Activated T-helper 2 cell treated with anti-CD3 and anti-CD28 coated beads, Interferon-gamma antibody, Interleukin-2, Interleukin-4, amounts not matched to agents 10 μg/mL and 5 μg/mL and 100 μg/mL, durations not matched to agents 14 hours and 24 hours and 36 hours (primary cell): ENCODE measurements around the gene LTA4H. TPM values are rescaled to one million over a fixed set of nuclear protein-coding genes. Genes with fewer than 3 reads are reported as not detected.

Experiments used
- DNase-seq: peaks from one replicate; pipeline ENCODE4 v3.0.0; 2021; ENCODE audit warnings: low spot score
- H3K27ac Mint-ChIP-seq: one replicate; pipeline ENCODE4 v1.8.0; 2021; ENCODE audit warnings: mixed read lengths
- H3K27me3 Mint-ChIP-seq: one replicate; pipeline ENCODE4 v1.8.0; 2021; ENCODE audit warnings: low read depth, mixed read lengths
- H3K36me3 Mint-ChIP-seq: one replicate; pipeline ENCODE4 v1.8.0; 2021; ENCODE audit warnings: low read depth, mixed read lengths
- H3K4me1 Mint-ChIP-seq: one replicate; pipeline ENCODE4 v1.8.0; 2021; ENCODE audit warnings: low read depth, mixed read lengths
- H3K4me3 Mint-ChIP-seq: one replicate; pipeline ENCODE4 v1.8.0; 2021; ENCODE audit warnings: low read depth, mild to moderate bottlenecking, moderate library complexity, mixed read lengths
- H3K9me3 Mint-ChIP-seq: one replicate; pipeline ENCODE4 v1.8.0; 2021; ENCODE audit warnings: mixed read lengths
- intact Hi-C: fragments of 100-400 bp; cut with micrococcal nuclease; formaldehyde crosslinking; loops from one replicate; pipeline ENCODE4 v1.15.1; 2023
- total RNA-seq: library from RNA; stranded (reverse); gene quantifications from 2 replicates; pipeline ENCODE4 v1.2.3, GENCODE V29; 2022

Gene LTA4H
- total RNA-seq, 1 donor from 2014 or later, result 65.2 TPM

DNA sequence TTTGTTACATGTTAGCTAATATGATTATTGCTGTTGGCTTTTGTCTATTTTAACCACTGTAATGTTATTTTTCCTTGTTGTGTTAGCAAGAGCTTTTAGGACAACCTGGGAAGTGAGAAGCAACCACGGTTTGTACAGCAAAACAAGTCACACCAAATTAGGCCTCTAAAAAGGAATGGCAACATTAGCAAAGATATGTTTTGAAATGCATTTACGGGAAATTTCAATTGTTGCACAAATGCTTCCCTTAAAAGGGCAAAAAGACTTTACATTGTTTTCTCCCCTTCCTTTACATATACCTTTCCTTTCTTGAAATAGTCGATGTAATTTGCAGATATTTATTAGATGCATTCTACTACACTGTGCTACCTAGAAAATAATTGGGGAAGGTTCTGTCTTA is 4.1 kb upstream of the LTA4H start:
- H3K27me3 Mint-ChIP-seq, result no peaks in the 10 kb centered on the region
- no peaks in the 10 kb centered on the region for H3K36me3 Mint-ChIP-seq
- no peak overlapping the region for H3K4me3 Mint-ChIP-seq
- no peak overlapping the region for H3K27ac Mint-ChIP-seq
- DNase-seq, result no peak
- no peaks in the 10 kb centered on the region for H3K9me3 Mint-ChIP-seq
- peaks cover 13% of the 10 kb centered on the region for H3K4me1 Mint-ChIP-seq
- intact Hi-C loops, result loop anchor here (5.0 kb wide), 2 partner anchors 363 to 408 kb away; partner anchors contain the start of gene CDK17

DNA sequence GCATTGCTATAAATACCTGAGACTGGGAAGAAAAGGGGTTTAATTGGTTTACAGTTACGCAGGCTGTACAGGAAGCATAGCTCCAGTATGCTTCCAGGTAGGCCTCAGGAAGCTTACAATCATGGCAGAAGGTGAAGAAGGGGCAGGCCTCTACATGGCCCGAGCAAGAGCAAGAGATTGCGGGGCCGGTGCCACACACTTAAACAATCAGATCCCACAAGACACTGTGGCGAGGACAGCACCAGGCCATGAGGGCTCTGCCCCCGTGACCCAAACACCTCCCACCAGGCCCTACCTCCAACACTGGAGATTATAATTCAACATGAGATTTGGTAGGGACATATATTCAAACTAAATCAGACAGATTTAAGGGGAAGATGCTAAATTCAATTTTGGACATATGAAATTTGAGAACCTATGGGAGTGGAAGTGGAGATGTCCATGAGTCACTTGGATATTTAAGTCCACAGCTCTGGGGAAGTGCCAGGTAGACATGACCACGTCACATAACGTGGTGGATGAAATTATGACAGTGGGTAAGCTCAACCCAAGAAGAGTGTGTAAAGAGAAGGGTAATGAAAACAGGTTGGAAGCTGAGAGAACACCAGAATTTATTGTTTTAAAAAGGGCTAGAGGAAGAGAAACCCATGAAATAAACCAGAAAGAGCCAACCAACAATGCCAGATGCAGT is 1.5 kb upstream of the LTA4H start:
- Mint-ChIP-seq H3K27ac (no peak overlapping the region), H3K4me3 (no peak overlapping the region), H3K4me1 (peaks cover 13% of the 10 kb centered on the region), H3K27me3 (no peaks in the 10 kb centered on the region), H3K36me3 (peaks cover 3% of the 10 kb centered on the region), H3K9me3 (no peaks in the 10 kb centered on the region)
- no peak for DNase-seq
- intact Hi-C loops, result loop anchor here (5.0 kb wide), 2 partner anchors 365 to 410 kb away; partner anchors contain the start of gene CDK17

DNA sequence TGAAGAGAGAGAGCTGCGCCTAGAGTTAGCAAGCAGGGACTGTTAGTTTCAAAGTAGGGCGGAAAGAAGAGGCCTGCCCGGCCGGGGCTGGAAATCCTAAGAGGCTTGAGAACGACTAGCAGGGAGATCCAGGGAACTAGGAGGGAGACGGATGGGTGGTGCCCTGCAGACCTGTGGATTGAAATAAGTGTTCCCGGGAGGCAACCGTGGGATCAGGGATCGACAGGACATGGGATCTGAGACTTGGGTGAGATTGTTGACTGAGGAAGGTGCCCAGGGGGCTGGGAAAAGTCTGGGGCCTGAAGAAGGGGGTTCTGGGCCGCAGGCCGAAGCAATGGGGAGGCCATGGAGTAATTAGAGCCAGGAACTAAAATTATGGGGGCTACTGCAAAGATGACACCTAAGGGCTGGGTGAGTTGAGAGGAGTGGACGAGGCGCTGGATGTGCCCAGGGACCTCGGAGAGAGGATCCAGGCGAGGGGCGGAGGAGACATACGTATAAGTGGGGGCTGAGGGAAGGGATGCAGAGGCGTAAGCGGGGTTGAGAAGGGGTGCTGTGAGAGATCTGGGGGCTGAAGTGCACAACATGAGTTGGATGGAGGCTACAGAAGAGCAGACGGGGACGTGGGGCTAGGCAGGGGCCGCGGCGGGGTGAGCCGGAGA is 635 bp downstream of the LTA4H start:
- no peak overlapping the region for H3K4me3 Mint-ChIP-seq
- H3K36me3 Mint-ChIP-seq, result peaks cover 3% of the 10 kb centered on the region
- no peaks in the 10 kb centered on the region for H3K9me3 Mint-ChIP-seq
- H3K27me3 Mint-ChIP-seq, result no peaks in the 10 kb centered on the region
- H3K27ac Mint-ChIP-seq, result no peak overlapping the region
- intact Hi-C loops, result loop anchor here (1.0 to 5.0 kb wide), 6 partner anchors 36 to 482 kb away; partner anchors contain the start of genes AMDHD1, CDK17 and SNRPF
- DNase-seq, result no peak
- H3K4me1 Mint-ChIP-seq, result peaks cover 14% of the 10 kb centered on the region

DNA sequence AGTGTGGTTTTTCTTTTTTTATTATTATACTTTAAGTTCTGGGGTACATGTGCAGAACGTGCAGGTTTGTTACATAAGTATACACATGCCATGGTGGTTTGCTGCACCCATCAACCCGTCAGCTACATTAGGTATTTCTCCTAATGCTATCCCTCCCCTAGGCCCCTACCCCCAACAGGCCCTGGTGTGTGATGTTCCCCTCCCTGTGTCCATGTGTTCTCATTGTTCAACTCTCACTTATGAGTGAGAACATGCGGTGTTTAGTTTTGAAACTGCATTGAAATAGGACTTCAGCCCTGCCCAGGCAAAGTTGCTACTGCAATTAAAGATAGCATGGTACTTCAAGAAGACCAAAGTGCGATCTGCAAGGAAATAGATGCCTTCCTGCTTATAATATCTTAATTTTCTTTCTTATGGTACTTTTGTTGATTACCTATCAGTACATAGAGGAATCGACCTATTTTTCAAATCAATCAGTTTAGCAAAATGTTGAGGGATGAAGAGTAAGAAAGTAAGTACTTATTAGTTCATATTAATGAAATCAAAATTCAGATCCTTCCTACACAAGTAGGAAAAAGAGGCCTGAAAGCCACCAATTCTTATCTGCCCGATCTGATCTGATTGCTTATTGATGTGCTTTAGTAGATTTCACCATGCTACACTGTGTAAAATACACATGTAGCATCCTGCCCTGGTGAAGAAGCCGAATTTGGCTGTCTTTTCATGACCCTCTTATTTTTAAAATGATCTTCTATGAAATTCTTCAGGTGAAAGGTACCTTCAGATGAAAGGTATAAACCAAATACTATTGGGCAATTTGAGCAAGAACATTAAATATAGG is 1.6 kb downstream of the LTA4H start:
- Mint-ChIP-seq H3K27me3 (no peaks in the 10 kb centered on the region), H3K9me3 (no peaks in the 10 kb centered on the region), H3K4me1 (peaks cover 16% of the 10 kb centered on the region), H3K4me3 (no peak overlapping the region), H3K27ac (no peak overlapping the region), H3K36me3 (peaks cover 3% of the 10 kb centered on the region)
- intact Hi-C loops, result loop anchor here (2.0 kb wide), 1 partner anchor 35 kb away; no protein-coding TSS in a partner anchor
- DNase-seq, result no peak

DNA sequence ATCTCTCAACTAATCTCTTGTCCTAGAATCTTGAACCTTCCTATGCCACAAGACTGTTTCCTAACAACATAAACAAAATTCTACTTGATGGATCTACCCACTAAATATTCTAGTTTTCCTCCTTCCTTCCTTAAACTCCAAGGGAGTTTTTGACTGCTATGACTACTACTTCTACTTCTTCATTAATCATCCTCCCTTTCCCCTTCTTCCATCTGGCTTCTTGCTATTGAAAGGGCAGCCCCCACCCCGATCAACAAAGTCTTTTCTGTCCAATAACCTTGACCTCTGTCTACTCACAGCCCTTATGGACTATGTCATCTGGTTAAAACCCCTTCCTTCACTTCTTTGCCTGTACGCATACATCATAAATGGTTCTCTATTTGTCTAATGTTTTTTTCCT is 5.6 kb downstream of the LTA4H start:
- intact Hi-C loops, result no loop called here
- no peaks in the 10 kb centered on the region for H3K9me3 Mint-ChIP-seq
- H3K4me3 Mint-ChIP-seq, result no peak overlapping the region
- H3K27me3 Mint-ChIP-seq, result no peaks in the 10 kb centered on the region
- H3K27ac Mint-ChIP-seq, result no peak overlapping the region
- DNase-seq, result no peak
- peaks cover 16% of the 10 kb centered on the region for H3K36me3 Mint-ChIP-seq
- H3K4me1 Mint-ChIP-seq, result peaks cover 16% of the 10 kb centered on the region

DNA sequence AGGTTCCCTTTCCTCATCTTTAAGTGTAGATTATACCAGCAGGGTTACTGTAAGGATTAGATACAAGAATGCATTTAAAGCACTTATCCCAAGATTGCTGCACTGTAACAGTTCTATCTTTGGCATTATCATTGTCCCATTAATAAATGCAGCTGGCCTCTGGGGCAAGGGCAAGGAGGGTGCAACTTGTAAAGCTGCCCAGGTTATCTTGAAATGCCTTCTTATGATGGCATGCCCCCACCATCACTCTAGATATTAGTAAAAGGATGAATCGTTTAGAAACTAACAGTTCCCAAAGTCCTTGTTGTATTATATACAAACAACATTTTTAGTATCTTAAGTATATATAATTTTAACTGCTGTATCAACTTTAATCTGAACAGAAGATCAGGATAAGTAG is 6.8 kb downstream of the LTA4H start:
- DNase-seq, result no peak

DNA sequence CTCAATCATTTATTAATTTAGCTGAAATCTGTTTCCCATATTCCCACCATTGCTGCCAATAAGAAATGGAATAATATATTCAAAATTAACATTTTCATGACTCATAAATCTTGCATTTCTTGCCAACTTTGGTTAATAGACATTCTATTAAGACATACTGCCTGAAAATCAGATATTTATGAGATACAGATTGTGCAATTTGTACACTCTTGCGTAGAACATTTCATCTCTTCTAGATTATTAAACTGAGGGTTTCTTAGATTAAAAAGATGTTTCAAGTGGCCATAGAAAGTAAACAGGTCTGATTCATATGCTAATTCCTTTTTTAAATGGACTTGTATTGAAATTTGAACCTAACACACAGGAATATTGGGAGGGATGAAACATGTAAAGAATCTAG is 9.1 kb downstream of the LTA4H start:
- Mint-ChIP-seq H3K27me3 (no peaks in the 10 kb centered on the region), H3K36me3 (peaks cover 29% of the 10 kb centered on the region), H3K27ac (no peak overlapping the region), H3K4me3 (no peak overlapping the region), H3K9me3 (no peaks in the 10 kb centered on the region), H3K4me1 (peaks cover 11% of the 10 kb centered on the region)
- no peak for DNase-seq
- intact Hi-C loops, result no loop called here

More for the DNA sequence above, 6.8 kb downstream of the LTA4H start:
- intact Hi-C loops, result no loop called here
- Mint-ChIP-seq H3K9me3 (no peaks in the 10 kb centered on the region), H3K4me1 (peaks cover 13% of the 10 kb centered on the region), H3K4me3 (no peak overlapping the region), H3K36me3 (peaks cover 20% of the 10 kb centered on the region), H3K27me3 (no peaks in the 10 kb centered on the region), H3K27ac (no peak overlapping the region)

DNA sequence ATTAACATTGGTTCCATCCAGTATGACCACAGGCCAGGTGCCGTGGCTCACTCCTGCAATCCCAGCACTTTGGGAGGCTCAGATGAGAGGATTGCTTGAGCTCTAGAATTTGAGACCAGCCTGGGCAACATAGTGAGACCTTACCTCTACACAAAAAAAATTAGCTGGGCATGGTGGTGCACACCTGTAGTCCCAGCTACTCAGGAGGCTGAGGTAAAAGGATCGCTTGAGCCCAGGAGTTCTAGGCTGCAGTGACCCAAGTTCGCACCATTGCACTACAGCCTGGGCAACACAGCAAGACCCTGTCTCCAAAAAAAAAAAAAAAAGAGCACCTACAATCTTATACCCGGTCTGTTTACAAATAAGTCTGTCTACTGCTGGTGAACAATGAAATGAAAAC is 9.9 kb downstream of the LTA4H start:
- peaks cover 33% of the 10 kb centered on the region for H3K36me3 Mint-ChIP-seq
- H3K9me3 Mint-ChIP-seq, result no peaks in the 10 kb centered on the region
- no peaks in the 10 kb centered on the region for H3K27me3 Mint-ChIP-seq
- no peak for DNase-seq
- intact Hi-C loops, result no loop called here
- peaks cover 11% of the 10 kb centered on the region for H3K4me1 Mint-ChIP-seq
- no peak overlapping the region for H3K4me3 Mint-ChIP-seq
- H3K27ac Mint-ChIP-seq, result no peak overlapping the region

DNA sequence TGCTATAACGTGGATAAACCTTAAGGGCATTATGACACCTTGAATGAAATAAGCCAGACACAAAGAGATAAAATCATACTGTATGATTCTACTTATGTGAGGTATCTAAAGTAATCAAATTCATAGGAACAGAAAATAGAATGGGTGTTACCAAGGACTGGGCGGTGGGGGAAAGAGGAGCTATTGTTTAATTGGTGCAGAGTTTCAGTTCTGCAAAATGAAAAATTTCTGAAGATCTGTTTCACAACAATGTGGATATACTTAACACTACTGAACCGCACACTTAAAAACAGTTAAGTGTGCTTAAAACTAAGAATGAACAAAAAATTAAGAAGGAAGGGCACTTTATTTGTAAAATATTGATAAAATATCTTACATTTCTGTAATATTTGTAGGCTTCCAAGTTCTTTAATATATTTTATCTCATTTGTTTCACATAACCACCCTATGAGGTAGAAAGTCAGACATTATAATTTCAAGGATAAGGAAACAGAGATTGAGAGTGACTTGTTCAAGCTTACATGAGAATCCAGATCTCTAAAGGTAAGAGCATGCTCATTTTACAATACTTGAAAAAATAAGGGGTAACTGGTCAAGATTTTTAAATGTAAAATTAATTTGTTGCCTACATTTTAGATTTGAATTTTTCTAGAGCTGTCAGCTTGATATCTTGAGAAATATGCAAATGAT is 14.9 kb downstream of the LTA4H start:
- no peak overlapping the region for H3K4me3 Mint-ChIP-seq
- H3K9me3 Mint-ChIP-seq, result no peaks in the 10 kb centered on the region
- no peaks in the 10 kb centered on the region for H3K27me3 Mint-ChIP-seq
- H3K36me3 Mint-ChIP-seq, result peaks cover 47% of the 10 kb centered on the region
- H3K27ac Mint-ChIP-seq, result no peak overlapping the region
- H3K4me1 Mint-ChIP-seq, result peaks cover 2% of the 10 kb centered on the region
- DNase-seq, result no peak
- intact Hi-C loops, result no loop called here

DNA sequence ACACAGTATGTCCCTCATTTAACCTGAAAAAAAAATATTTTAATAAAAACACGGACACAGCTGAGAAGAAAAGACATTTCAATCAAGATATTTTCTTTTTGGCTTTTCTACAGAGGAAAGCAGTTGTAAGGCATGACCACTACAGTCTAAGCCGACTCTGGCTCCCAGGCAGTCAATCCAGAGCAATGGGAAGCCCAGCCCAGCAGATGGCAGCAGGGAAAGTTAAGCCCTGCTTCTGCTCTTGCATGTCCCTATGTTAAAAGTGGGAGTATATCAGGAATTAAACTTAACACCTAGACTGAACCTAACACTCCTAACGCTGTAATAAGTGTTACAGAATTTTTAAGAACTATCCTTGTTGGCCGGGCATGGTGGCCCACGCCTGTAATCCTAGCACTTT is 19.7 kb downstream of the LTA4H start:
- H3K9me3 Mint-ChIP-seq, result no peaks in the 10 kb centered on the region
- no peak overlapping the region for H3K4me3 Mint-ChIP-seq
- no peaks in the 10 kb centered on the region for H3K27me3 Mint-ChIP-seq
- DNase-seq, result no peak
- peaks cover 2% of the 10 kb centered on the region for H3K4me1 Mint-ChIP-seq
- intact Hi-C loops, result no loop called here
- no peak overlapping the region for H3K27ac Mint-ChIP-seq
- H3K36me3 Mint-ChIP-seq, result peaks cover 58% of the 10 kb centered on the region

DNA sequence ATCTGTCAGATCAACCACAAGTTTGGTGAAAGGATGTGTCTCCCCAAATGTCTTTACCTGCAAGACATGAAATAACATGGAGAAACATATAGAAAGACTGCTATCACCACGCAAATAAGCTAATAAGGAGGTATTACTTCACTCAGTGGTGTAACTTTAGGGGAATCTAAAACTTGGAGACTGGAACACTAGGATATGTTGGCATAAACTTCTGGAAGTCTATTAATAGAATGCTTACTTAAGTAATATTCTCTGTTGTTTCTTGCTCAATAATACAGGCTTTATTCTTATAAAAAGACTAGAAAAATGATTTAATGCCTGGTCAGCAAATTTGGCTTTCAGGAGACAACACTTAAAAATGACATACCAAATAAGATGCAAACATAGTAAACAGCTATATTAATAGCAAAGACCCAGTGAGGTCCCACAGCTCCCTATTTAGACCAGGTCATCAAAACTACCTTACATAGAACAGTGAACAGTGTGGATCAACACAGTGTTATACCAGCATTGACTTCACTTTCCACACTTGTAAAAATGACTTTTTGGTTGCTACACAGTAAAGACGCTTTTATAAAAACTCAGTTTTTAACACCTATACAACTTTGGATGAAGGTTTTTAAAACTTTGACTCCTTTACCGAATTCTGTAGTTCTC is 20.3 kb downstream of the LTA4H start:
- Mint-ChIP-seq H3K4me1 (peaks cover under 1% of the 10 kb centered on the region), H3K9me3 (no peaks in the 10 kb centered on the region), H3K27ac (no peak overlapping the region), H3K36me3 (peaks cover 60% of the 10 kb centered on the region), H3K27me3 (no peaks in the 10 kb centered on the region), H3K4me3 (no peak overlapping the region)
- intact Hi-C loops, result no loop called here
- DNase-seq, result no peak

DNA sequence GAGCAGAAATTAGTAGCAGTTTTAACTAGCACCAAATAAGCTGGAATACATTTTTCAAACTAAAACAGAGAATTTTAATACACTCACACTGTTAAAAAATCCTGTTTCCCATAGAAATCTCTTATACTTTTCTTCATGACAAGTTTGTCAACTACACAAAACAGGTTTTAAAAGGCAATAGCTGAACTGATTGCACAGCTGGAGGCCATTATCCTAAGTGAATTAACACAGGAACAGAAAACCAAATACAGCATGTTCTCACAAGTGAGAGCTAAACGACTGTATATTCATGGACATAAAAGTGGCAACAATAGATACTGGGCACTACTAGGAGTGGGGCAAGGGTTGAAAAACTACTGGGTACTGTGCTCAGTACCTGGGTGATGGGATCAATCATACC is 27.7 kb downstream of the LTA4H start:
- DNase-seq, result no peak
- Mint-ChIP-seq H3K27ac (no peak overlapping the region), H3K9me3 (no peaks in the 10 kb centered on the region), H3K27me3 (no peaks in the 10 kb centered on the region), H3K4me1 (no peaks in the 10 kb centered on the region), H3K36me3 (peaks cover 43% of the 10 kb centered on the region), H3K4me3 (no peak overlapping the region)
- intact Hi-C loops, result no loop called here
